ENCODE measurements around the gene PTRH2.

PTRH2 gene

GRCh38 chr17:59752922-59753321, 45.7 kb upstream of the PTRH2 start:
- no peak for DNase-seq (ENCODE audit: extremely low read depth, insufficient read length)
- no peaks in the 10 kb centered on the region for H3K27me3 ChIP-seq (replicated peaks; ENCODE audit: control insufficient read depth, insufficient read depth, low read length)
- TF ChIP-seq, protein P1, sequence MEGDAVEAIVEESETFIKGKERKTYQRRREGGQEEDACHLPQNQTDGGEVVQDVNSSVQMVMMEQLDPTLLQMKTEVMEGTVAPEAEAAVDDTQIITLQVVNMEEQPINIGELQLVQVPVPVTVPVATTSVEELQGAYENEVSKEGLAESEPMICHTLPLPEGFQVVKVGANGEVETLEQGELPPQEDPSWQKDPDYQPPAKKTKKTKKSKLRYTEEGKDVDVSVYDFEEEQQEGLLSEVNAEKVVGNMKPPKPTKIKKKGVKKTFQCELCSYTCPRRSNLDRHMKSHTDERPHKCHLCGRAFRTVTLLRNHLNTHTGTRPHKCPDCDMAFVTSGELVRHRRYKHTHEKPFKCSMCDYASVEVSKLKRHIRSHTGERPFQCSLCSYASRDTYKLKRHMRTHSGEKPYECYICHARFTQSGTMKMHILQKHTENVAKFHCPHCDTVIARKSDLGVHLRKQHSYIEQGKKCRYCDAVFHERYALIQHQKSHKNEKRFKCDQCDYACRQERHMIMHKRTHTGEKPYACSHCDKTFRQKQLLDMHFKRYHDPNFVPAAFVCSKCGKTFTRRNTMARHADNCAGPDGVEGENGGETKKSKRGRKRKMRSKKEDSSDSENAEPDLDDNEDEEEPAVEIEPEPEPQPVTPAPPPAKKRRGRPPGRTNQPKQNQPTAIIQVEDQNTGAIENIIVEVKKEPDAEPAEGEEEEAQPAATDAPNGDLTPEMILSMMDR (IDR thresholded peaks at IDR 0.05; ENCODE audit: insufficient read depth, low read length, poor library complexity, severe bottlenecking) = no peak
- no peak overlapping the region for H3K4me3 ChIP-seq (replicated peaks; ENCODE audit: low read depth, low read length)
- no peaks in the 10 kb centered on the region for H3K36me3 ChIP-seq (ENCODE audit: control insufficient read depth, insufficient read depth, low read length)

DNA sequence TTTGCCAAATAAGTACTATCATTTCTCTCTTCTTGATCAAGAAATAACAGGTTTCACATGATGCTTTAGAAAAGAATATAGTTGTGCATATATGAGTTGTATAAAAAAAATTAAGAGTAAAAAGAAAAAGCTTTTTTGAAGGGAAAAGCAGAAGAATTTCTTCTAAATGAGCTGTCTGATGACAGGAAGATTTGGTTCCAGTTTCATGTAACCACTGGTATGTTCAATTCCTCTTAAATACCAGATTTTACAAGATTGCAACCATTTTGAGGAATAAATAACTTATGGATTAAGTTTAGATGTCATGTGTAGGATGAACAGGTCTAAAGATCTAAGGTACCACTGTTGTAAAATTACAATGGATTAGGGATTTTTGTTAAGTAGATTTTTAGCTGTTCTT, 45.2 kb upstream of the PTRH2 start:
- Histone ChIP-seq H3K27me3 (replicated peaks; ENCODE audit: control insufficient read depth, insufficient read depth, low read length) (no peaks in the 10 kb centered on the region), H3K36me3 (ENCODE audit: control insufficient read depth, insufficient read depth, low read length) (no peaks in the 10 kb centered on the region), H3K4me3 (replicated peaks; ENCODE audit: low read depth, low read length) (no peak overlapping the region)
- no peak for DNase-seq (ENCODE audit: extremely low read depth, insufficient read length)
- TF ChIP-seq, protein P1 (IDR thresholded peaks at IDR 0.05; ENCODE audit: insufficient read depth, low read length, poor library complexity, severe bottlenecking) = no peak

DNA sequence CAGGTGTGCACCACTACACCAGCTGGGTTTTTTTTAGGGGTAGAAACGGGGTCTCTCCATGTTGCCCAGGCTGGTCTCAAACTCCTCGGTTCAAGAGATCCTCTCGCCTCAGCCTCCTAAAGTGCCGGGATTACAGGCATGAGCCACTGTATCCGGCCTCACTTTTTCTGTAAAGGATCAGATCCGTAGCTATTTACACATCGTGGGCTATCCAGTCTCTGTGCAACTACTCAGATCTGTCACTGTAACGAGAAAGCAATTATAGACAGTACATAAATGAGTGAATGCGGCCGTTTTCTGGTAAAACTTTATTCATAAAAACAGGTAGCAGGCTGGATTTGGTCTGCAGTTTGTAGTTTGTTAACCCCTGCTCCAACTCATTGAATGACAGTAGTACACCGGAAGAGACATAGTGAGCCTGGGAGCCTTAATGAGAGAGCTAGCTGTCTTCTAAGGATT, 44.8 kb upstream of the PTRH2 start:
- Histone ChIP-seq H3K4me3 (replicated peaks; ENCODE audit: low read depth, low read length) (peak overlapping the region; percentile 11; the same call in 1 of the 2 replicates), H3K27me3 (replicated peaks; ENCODE audit: control insufficient read depth, insufficient read depth, low read length) (no peaks in the 10 kb centered on the region), H3K36me3 (ENCODE audit: control insufficient read depth, insufficient read depth, low read length) (no peaks in the 10 kb centered on the region)
- TF ChIP-seq, protein P1 (IDR thresholded peaks at IDR 0.05; ENCODE audit: insufficient read depth, low read length, poor library complexity, severe bottlenecking) = no peak
- peak; percentile 71 for DNase-seq (ENCODE audit: extremely low read depth, insufficient read length)

- Histone ChIP-seq H3K36me3 (ENCODE audit: control insufficient read depth, insufficient read depth, low read length) (no peaks in the 10 kb centered on the region), H3K4me3 (replicated peaks; ENCODE audit: low read depth, low read length) (no peak overlapping the region), H3K27me3 (replicated peaks; ENCODE audit: control insufficient read depth, insufficient read depth, low read length) (no peaks in the 10 kb centered on the region)
- DNase-seq (ENCODE audit: extremely low read depth, insufficient read length) = no peak
- TF ChIP-seq, protein P1 (IDR thresholded peaks at IDR 0.05; ENCODE audit: insufficient read depth, low read length, poor library complexity, severe bottlenecking) = no peak
Measured at GRCh38 chr17:59748591-59748990, 41.4 kb upstream of the PTRH2 start.

GRCh38 chr17:59746849-59747445, 39.7 kb upstream of the PTRH2 start:
- H3K36me3 ChIP-seq (ENCODE audit: control insufficient read depth, insufficient read depth, low read length) = peaks cover 2% of the 10 kb centered on the region
- TF ChIP-seq, protein P1 (IDR thresholded peaks at IDR 0.05; ENCODE audit: insufficient read depth, low read length, poor library complexity, severe bottlenecking) = peak; percentile 52
- peak; percentile 15 for DNase-seq (ENCODE audit: extremely low read depth, insufficient read length)
- H3K27me3 ChIP-seq (replicated peaks; ENCODE audit: control insufficient read depth, insufficient read depth, low read length) = no peaks in the 10 kb centered on the region
- H3K4me3 ChIP-seq (replicated peaks; ENCODE audit: low read depth, low read length) = no peak overlapping the region

DNA sequence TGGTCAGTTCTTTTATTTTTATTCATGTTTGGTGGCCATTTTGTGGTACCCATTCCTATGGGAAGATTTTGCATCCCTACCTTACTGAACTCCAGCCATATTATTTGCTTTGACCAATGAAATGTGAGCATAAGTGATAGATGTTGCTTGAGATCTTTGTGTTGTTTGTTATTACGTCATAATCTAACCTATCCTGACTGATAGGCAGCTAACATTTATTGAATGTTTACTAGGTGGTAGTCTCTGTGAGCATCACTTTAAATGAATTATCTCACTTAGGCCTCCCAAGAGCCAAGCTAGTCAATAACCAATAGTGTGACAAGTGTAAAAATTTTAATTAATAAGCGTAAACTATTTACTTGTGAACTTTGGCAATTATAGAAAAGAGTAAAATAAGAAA, 37.8 kb upstream of the PTRH2 start:
- peaks cover 2% of the 10 kb centered on the region for H3K36me3 ChIP-seq (ENCODE audit: control insufficient read depth, insufficient read depth, low read length)

More for the DNA sequence above, 37.8 kb upstream of the PTRH2 start:
- Histone ChIP-seq H3K4me3 (replicated peaks; ENCODE audit: low read depth, low read length) (no peak overlapping the region), H3K27me3 (replicated peaks; ENCODE audit: control insufficient read depth, insufficient read depth, low read length) (no peaks in the 10 kb centered on the region)
- no peak for DNase-seq (ENCODE audit: extremely low read depth, insufficient read length)
- TF ChIP-seq, protein P1 (IDR thresholded peaks at IDR 0.05; ENCODE audit: insufficient read depth, low read length, poor library complexity, severe bottlenecking) = no peak

Measured in GM06990 (cell line).